Measurements from ENCODE around the gene RNF146.
A peak's percentile ranks its signal among the peaks of the same experiment; 100 is the strongest.
"Not testable (repeated sequence)": the region's sequence is repeated elsewhere in the genome, so short reads cannot be mapped to it uniquely, and the experiment has no call there.

Gene RNF146

GRCh38 chr6:127289934-127290333 lies 23.3 kb downstream of the RNF146 start:
- DNase-seq: no peak

GRCh38 chr6:127290391-127291265 lies 24.0 kb downstream of the RNF146 start:
- DNase-seq: no peak

DNA sequence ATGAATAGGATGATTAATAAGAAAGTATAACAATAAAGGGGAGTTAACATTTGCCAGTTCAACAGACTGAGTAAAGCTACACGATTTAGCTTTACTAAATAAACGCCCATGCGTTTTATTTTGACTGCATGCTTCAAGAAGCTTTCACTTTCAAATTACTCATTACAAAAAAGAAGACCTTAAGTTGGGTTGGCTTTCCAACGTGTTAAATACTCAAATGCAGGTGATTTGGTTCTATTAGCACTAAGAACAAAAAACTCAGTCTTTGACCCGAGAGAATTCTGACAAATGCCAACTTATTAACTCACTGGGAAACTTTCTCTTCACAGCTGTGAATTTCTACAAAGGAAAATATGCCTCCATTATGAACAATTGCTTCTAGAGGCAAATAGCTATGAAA lies 24.8 kb downstream of the RNF146 start:
- no peak for DNase-seq

DNA sequence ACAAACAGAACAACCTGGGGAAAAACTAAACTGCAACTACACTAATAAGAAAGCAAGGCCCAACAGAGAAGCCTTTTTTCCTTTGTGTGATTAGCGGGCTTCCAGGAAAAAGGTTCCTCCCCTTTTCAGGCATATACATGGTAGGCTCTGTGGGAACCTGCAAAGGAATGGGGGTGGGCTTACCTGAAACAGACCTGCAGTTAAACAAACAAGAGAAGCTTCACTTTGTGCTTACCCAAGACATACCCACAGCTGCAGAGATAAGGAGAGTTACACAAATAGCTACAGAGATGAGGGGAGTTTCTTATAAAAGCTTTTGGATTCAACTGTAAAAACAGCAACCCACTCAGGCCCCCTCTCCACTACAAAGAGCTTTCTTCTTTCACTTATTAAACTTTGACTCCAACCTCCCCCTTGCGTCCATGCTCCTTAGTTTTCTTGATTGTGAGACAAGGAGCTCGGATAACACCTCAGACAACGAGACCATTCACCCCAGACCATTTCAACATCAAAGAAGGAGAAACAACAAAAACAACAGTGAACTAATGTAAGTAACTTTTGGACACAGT lies 30.9 kb downstream of the RNF146 start:
- DNase-seq: no peak

DNA sequence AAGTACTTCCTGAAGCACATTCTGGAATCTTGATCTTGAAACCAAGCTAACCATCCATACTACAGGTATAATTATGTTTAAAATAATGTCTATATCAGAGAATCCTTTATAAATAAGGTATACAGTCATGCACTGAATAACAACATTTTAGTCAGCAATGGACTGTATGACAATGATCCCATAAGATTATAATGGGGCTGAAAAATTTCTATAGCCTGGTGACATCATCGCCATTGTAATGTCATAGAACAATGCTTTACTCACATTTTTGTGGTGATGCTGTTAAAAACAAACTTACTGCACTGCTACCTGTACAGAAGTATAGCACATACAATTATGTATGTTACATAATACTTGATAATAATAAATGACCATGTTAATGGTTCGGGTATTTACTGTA lies 31.8 kb downstream of the RNF146 start:
- DNase-seq: no peak

- no peak for DNase-seq
Measured at GRCh38 chr6:127299522-127300240, 33.0 kb downstream of the RNF146 start.

- DNase-seq: no peak
Measured at GRCh38 chr6:127300411-127300810, 33.7 kb downstream of the RNF146 start.

GRCh38 chr6:127301199-127301700 lies 34.6 kb downstream of the RNF146 start:
- DNase-seq: no peak

DNA sequence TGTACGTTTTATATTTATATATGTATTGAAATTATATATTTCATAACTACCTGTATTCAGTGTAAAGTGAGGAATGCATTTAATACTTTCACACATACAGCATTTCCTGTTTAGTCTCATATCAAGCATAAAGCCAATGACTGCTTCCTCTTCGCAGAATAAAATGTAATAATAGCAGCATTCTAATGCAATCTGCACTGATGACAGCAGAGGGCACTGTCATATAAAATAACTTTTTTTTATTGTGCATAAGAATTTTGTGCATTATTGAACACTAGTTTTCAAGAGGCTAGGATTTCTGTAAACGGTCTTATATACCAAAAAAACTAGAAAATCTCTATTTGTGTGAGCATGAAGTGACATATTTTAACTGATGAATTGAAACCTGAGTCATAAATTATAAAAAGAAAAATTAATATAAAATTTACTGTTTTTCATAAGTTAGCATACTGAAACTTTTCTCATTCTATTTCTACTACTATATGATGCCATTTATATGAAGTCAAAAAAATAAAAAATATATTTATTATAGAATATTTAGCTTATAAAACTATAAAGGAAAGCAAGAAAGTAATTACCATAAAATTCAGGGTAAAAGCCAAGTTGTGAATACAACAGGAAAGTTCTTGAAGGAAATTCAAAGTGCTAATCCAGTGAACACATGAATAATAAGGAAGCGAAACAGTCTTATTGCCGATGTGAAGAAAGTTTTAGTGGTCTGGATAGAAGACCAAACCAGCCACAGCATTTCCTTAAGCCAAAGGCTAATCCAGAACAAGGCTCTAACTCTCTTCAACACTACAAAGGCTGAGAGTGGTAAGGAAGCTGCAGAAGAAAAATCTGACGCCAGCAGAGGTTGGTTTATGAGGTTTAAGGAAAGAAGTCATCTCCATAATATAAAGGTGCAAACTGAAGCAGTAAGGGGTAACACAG lies 36.3 kb downstream of the RNF146 start:
- peak; percentile 49 for DNase-seq

DNA sequence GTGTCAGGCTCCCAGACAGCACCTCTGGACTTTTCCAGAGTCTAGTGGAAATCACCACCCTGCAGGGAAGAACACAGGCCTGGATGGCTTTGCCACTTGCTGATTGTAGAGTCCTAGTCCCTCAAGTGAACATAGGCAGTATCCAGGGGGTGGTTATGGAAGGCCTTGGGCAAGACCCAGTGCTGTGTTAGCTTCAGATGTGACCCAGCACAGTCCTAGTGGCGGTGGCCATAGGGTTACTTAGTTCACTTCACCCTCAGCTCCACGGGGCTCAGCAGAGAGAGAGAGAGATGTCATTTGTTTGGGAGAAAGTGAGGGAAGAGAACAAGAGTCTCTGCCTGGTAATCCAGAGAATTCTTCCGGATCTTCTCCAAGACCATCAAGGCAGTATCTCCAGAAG lies 37.3 kb downstream of the RNF146 start:
- no peak for DNase-seq

- DNase-seq: no peak
Measured at GRCh38 chr6:127305741-127306140, 39.1 kb downstream of the RNF146 start.

GRCh38 chr6:127317388-127318128 lies 50.9 kb downstream of the RNF146 start:
- no peak for DNase-seq

DNA sequence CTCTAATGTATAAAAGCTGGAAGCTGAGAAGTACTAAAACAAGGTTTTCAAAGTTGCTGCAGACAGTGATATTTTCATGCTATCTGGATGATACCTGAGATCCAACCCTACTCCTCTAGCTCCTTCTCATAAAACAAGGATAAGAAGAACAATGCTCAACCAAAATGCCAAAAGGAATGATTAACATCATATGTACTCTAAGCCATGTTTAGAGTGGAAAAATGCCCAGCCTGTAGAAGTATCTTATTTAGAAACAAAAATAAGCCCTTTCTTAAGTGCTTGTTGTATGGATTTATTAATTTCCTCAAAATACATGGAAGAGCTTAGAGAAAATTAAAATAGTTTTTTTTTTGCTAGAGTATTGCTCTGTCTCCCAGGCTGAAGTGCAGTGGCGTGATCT lies 53.0 kb downstream of the RNF146 start:
- DNase-seq: no peak

DNA sequence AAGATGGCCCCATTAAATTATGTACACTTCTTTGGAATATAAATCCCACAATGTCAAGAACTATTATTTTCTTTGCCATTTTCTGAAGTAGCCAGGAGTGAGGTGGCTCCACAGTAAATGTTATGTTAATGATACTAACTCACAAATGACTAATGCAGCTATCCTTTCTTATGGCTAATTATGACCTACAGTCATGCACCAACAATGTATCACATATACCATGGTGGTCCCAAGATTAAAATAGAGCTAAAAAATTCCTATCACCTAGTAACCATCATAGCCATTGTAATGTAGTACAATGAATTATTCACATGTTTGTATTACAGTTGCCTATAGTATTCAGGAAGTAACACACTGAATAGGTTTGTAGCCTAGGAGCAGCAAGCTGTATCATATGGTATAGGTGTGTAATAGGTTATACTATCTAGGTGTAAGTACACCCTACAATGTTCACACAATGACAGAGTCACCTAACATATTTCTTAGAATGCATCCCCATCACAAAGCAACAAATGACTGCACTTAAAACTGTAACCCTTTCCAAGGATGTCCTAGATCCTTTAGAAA lies 61.5 kb downstream of the RNF146 start:
- no peak for DNase-seq

DNA sequence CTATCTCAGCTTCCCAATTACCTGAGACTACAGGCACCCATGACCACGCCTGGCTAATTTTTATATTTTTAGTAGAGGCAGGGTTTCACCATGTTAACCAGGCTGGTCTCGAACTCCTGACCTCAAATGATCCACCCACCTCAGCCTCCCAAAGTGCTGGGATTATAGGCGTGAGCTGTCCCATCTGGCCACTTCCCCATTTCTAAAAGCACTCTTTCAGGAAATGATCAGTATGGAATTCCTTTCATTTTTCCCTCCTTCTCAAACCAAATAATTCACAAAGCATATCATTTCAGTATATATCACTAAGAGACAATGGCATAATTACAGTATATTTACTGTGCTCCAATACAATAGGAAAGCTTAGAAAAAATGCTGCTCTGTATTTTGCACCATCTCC lies 64.6 kb downstream of the RNF146 start:
- DNase-seq: not testable (repeated sequence)

GRCh38 chr6:127332383-127332961 lies 65.8 kb downstream of the RNF146 start:
- DNase-seq: no peak
